ENCODE measurements around the gene PRCC. TPM values are rescaled to one million over a fixed set of nuclear protein-coding genes. Genes with fewer than 3 reads are reported as not detected.

PRCC gene
- total and polyA plus RNA-seq, 2 of the 13 experiments (the other 11 are each of a cell fraction or from before 2014, with no cell fraction given), result 24.2 to 40.5 TPM

DNA sequence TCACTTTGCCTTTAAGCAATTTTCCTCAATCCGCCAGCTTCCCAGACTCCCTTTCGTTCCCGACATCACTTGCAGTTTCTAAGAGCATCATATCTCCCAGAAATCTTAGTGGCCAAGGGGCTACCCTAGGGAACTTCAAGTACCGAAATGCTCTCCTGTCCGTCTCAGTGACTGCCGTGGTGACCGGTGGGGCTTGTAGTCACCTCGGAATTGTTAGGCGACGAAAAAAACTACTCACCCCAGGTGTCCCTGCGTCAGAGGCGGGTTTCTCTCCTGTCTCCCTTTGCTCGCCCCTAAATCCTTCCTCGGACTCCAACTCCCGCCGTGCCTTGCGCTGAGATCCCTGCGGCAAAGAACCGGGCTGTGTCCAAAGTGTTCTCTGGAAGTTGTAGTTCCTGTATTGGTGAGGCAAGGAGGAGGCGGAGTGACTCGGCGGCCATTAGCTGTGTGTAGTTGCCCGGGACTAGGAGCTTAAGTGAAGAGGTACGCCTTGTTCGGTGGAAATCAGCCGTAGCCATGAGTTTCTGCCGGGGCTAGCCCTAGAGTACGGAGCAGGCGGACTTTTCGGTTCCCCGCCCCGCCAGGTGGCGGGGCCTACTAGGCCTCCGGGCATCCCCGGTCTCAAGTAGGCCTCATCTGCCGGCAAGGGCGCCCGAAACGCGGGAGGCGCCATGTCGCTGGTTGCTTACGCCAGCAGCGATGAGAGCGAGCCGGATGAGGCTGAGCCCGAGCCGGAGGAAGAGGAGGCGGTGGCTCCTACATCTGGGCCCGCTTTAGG lies at the start of gene PRCC (continued):
- peak; percentile 46; the same call in 1 of the 2 replicates for TF ChIP-seq GFI1 (CRISPR knock-in tag; IDR thresholded peaks at IDR 0.05; ENCODE audit: borderline replicate concordance)
- peak; percentile 92 for TF ChIP-seq ELF1 (CRISPR knock-in tag; IDR thresholded peaks at IDR 0.05)
- TF ChIP-seq, protein P1, sequence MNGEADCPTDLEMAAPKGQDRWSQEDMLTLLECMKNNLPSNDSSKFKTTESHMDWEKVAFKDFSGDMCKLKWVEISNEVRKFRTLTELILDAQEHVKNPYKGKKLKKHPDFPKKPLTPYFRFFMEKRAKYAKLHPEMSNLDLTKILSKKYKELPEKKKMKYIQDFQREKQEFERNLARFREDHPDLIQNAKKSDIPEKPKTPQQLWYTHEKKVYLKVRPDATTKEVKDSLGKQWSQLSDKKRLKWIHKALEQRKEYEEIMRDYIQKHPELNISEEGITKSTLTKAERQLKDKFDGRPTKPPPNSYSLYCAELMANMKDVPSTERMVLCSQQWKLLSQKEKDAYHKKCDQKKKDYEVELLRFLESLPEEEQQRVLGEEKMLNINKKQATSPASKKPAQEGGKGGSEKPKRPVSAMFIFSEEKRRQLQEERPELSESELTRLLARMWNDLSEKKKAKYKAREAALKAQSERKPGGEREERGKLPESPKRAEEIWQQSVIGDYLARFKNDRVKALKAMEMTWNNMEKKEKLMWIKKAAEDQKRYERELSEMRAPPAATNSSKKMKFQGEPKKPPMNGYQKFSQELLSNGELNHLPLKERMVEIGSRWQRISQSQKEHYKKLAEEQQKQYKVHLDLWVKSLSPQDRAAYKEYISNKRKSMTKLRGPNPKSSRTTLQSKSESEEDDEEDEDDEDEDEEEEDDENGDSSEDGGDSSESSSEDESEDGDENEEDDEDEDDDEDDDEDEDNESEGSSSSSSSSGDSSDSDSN (CRISPR knock-in tag; IDR thresholded peaks at IDR 0.05), result peak; percentile 100
- peak; percentile 49 to 73 for TF ChIP-seq POLR2A (IDR thresholded peaks at IDR 0.05; ENCODE audit: insufficient read depth in 1 of 2, low read depth in 2 of 2, low read length in 2 of 2)
- no peak for TF ChIP-seq ZNF547 (CRISPR knock-in tag; IDR thresholded peaks at IDR 0.05)
- TF ChIP-seq, protein P2, sequence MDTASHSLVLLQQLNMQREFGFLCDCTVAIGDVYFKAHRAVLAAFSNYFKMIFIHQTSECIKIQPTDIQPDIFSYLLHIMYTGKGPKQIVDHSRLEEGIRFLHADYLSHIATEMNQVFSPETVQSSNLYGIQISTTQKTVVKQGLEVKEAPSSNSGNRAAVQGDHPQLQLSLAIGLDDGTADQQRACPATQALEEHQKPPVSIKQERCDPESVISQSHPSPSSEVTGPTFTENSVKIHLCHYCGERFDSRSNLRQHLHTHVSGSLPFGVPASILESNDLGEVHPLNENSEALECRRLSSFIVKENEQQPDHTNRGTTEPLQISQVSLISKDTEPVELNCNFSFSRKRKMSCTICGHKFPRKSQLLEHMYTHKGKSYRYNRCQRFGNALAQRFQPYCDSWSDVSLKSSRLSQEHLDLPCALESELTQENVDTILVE (CRISPR knock-in tag; IDR thresholded peaks at IDR 0.05), result peak; percentile 77; the same call in 1 of the 2 replicates
- peak; percentile 93; the same call in 1 of the 2 replicates for TF ChIP-seq FOXC1 (CRISPR knock-in tag; IDR thresholded peaks at IDR 0.05; ENCODE audit: borderline replicate concordance)
- TF ChIP-seq ZZZ3 (CRISPR knock-in tag; IDR thresholded peaks at IDR 0.05; ENCODE audit: borderline replicate concordance), result peak; percentile 46; the same call in 1 of the 2 replicates
- TF ChIP-seq ZNF629 (CRISPR knock-in tag; conservative IDR thresholded peaks at IDR 0.05), result no peak
- TF ChIP-seq ZNF350 (CRISPR knock-in tag; IDR thresholded peaks at IDR 0.05; ENCODE audit: borderline replicate concordance, low read depth), result 0 out of 2 replicates have a peak, but pooled peaks have one; percentile 37
- TF ChIP-seq, protein P3, sequence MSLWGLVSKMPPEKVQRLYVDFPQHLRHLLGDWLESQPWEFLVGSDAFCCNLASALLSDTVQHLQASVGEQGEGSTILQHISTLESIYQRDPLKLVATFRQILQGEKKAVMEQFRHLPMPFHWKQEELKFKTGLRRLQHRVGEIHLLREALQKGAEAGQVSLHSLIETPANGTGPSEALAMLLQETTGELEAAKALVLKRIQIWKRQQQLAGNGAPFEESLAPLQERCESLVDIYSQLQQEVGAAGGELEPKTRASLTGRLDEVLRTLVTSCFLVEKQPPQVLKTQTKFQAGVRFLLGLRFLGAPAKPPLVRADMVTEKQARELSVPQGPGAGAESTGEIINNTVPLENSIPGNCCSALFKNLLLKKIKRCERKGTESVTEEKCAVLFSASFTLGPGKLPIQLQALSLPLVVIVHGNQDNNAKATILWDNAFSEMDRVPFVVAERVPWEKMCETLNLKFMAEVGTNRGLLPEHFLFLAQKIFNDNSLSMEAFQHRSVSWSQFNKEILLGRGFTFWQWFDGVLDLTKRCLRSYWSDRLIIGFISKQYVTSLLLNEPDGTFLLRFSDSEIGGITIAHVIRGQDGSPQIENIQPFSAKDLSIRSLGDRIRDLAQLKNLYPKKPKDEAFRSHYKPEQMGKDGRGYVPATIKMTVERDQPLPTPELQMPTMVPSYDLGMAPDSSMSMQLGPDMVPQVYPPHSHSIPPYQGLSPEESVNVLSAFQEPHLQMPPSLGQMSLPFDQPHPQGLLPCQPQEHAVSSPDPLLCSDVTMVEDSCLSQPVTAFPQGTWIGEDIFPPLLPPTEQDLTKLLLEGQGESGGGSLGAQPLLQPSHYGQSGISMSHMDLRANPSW (CRISPR knock-in tag; IDR thresholded peaks at IDR 0.05; ENCODE audit: borderline replicate concordance), result 0 out of 2 replicates have a peak, but pooled peaks have one; percentile 63
- TF ChIP-seq, protein P4, sequence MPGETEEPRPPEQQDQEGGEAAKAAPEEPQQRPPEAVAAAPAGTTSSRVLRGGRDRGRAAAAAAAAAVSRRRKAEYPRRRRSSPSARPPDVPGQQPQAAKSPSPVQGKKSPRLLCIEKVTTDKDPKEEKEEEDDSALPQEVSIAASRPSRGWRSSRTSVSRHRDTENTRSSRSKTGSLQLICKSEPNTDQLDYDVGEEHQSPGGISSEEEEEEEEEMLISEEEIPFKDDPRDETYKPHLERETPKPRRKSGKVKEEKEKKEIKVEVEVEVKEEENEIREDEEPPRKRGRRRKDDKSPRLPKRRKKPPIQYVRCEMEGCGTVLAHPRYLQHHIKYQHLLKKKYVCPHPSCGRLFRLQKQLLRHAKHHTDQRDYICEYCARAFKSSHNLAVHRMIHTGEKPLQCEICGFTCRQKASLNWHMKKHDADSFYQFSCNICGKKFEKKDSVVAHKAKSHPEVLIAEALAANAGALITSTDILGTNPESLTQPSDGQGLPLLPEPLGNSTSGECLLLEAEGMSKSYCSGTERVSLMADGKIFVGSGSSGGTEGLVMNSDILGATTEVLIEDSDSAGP (CRISPR knock-in tag; IDR thresholded peaks at IDR 0.05; ENCODE audit: borderline replicate concordance), result peak; percentile 99
- no peak for TF ChIP-seq REL (CRISPR knock-in tag; conservative IDR thresholded peaks at IDR 0.05)
- TF ChIP-seq ZSCAN12 (CRISPR knock-in tag; IDR thresholded peaks at IDR 0.05), result no peak
- TF ChIP-seq NFATC3 (CRISPR knock-in tag; IDR thresholded peaks at IDR 0.05), result no peak; the same call in 1 of the 2 replicates
- TF ChIP-seq ZC3H4 (CRISPR knock-in tag; IDR thresholded peaks at IDR 0.05; ENCODE audit: borderline replicate concordance), result no peak
- peak; percentile 100 for TF ChIP-seq ZFY (CRISPR knock-in tag; IDR thresholded peaks at IDR 0.05)
- TF ChIP-seq, protein P5, sequence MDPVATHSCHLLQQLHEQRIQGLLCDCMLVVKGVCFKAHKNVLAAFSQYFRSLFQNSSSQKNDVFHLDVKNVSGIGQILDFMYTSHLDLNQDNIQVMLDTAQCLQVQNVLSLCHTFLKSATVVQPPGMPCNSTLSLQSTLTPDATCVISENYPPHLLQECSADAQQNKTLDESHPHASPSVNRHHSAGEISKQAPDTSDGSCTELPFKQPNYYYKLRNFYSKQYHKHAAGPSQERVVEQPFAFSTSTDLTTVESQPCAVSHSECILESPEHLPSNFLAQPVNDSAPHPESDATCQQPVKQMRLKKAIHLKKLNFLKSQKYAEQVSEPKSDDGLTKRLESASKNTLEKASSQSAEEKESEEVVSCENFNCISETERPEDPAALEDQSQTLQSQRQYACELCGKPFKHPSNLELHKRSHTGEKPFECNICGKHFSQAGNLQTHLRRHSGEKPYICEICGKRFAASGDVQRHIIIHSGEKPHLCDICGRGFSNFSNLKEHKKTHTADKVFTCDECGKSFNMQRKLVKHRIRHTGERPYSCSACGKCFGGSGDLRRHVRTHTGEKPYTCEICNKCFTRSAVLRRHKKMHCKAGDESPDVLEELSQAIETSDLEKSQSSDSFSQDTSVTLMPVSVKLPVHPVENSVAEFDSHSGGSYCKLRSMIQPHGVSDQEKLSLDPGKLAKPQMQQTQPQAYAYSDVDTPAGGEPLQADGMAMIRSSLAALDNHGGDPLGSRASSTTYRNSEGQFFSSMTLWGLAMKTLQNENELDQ (CRISPR knock-in tag; IDR thresholded peaks at IDR 0.05; ENCODE audit: borderline replicate concordance), result no peak
